Liver (tissue), 3 donors: ENCODE data around the gene ZC3H8.

Source experiments
- CTCF ChIP-seq: fragments of 150-350 bp; IDR thresholded peaks from 2 replicates; pipeline ENCODE4 v1.5.1; 2017; ENCODE audit warnings: improper control_type of control experiment, low read depth, low read length; ENCODE audit not compliant: missing input control
- EGR1 ChIP-seq, 2 donors: IDR thresholded peaks; 2 replicates each; pipeline ENCODE4 v1.6.1; 2016 to 2018; ENCODE audit warnings: antibody characterized with exemption in 2 of 2, low read depth in 2 of 2
- FOXA1 ChIP-seq: IDR thresholded peaks from 2 replicates; pipeline ENCODE4 v1.6.1; 2016; ENCODE audit warnings: antibody characterized with exemption
- FOXA2 ChIP-seq: IDR thresholded peaks from 2 replicates; pipeline ENCODE4 v1.6.1; 2016; ENCODE audit warnings: antibody characterized with exemption
- HNF4A ChIP-seq, 2 donors: conservative IDR thresholded peaks; 2 replicates each; pipeline ENCODE4 v1.6.1; 2016; ENCODE audit warnings: antibody characterized with exemption in 2 of 2, mild to moderate bottlenecking in 2 of 2
- MAX ChIP-seq: IDR thresholded peaks from 2 replicates; pipeline ENCODE4 v1.6.1; 2016; ENCODE audit warnings: antibody characterized with exemption
- RAD21 ChIP-seq, 2 donors: IDR thresholded peaks; 2 replicates each; pipeline ENCODE4 v1.6.1; 2016; ENCODE audit warnings: antibody characterized with exemption in 2 of 2, mild to moderate bottlenecking in 2 of 2
- REST ChIP-seq: IDR thresholded peaks from 2 replicates; pipeline ENCODE4 v1.6.1; 2016; ENCODE audit warnings: antibody characterized with exemption, mild to moderate bottlenecking
- SP1 ChIP-seq: IDR thresholded peaks from 2 replicates; pipeline ENCODE4 v1.6.1; 2018; ENCODE audit warnings: antibody characterized with exemption, mild to moderate bottlenecking
- TAF1 ChIP-seq: conservative IDR thresholded peaks from 2 replicates; pipeline ENCODE4 v1.6.1; 2016; ENCODE audit warnings: antibody characterized with exemption, mild to moderate bottlenecking
- YY1 ChIP-seq: IDR thresholded peaks from 2 replicates; pipeline ENCODE4 v1.6.1; 2016; ENCODE audit warnings: antibody characterized with exemption, mild to moderate bottlenecking
- ZBTB33 ChIP-seq: IDR thresholded peaks from 2 replicates; pipeline ENCODE4 v1.6.1; 2016; ENCODE audit warnings: antibody characterized with exemption
- donor health status: healthy.
- donor health status: healthy.

- TF ChIP-seq CTCF: no peak
- TF ChIP-seq TAF1: no peak
- TF ChIP-seq RAD21 (IDR thresholded peaks at IDR 0.05): no peak
- TF ChIP-seq EGR1 (IDR thresholded peaks at IDR 0.05; ENCODE audit: low read depth in 2 of 2): no peak
- no peak for TF ChIP-seq REST
- no peak for TF ChIP-seq YY1
- TF ChIP-seq MAX: no peak
- TF ChIP-seq SP1: no peak
- TF ChIP-seq ZBTB33: no peak
- no peak for TF ChIP-seq HNF4A (conservative IDR thresholded peaks at IDR 0.05)
- TF ChIP-seq FOXA2: no peak
- no peak for TF ChIP-seq FOXA1
These were observed 5.4 kb upstream of the ZC3H8 start for GRCh38 chr2:112260295-112260625.
